KMS-11 (cell line): ENCODE measurements around the gene CTSA.
"Not testable (repeated sequence)": the region's sequence is repeated elsewhere in the genome, so short reads cannot be mapped to it uniquely, and the experiment has no call there.

Experiments
- H2AFZ ChIP-seq: fragments of 200-600 bp; sonication (generic); 2 replicates; pipeline ENCODE4 v1.6.1; 2016; ENCODE audit warnings: antibody characterized with exemption, mixed run types, low read depth
- H3K27ac ChIP-seq: fragments of 200-600 bp; sonication (generic); 2 replicates; pipeline ENCODE4 v1.6.1; 2016; ENCODE audit warnings: mild to moderate bottlenecking, mixed run types
- H3K27me3 ChIP-seq: fragments of 200-600 bp; sonication (generic); 2 replicates; pipeline ENCODE4 v1.6.1; 2017; ENCODE audit warnings: mild to moderate bottlenecking, low read depth, mixed run types, moderate library complexity; ENCODE audit not compliant: insufficient read depth
- H3K36me3 ChIP-seq: fragments of 200-600 bp; sonication (generic); 2 replicates; pipeline ENCODE4 v1.6.1; 2017; ENCODE audit warnings: mild to moderate bottlenecking, mixed run types; ENCODE audit not compliant: insufficient read depth
- H3K4me1 ChIP-seq: fragments of 200-600 bp; sonication (generic); 2 replicates; pipeline ENCODE4 v1.6.1; 2016; ENCODE audit warnings: mild to moderate bottlenecking, low read depth, mixed run types; ENCODE audit not compliant: poor library complexity, severe bottlenecking
- H3K4me2 ChIP-seq: fragments of 200-600 bp; sonication (generic); 2 replicates; pipeline ENCODE4 v1.7.0; 2016; ENCODE audit warnings: mild to moderate bottlenecking, mixed run types
- H3K4me3 ChIP-seq: fragments of 200-600 bp; sonication (generic); IDR thresholded peaks from 2 replicates; pipeline ENCODE4 v1.6.1; 2017; ENCODE audit warnings: low read depth, low read length, mixed read lengths; ENCODE audit not compliant: insufficient read depth
- H3K79me2 ChIP-seq: fragments of 200-600 bp; sonication (generic); 2 replicates; pipeline ENCODE4 v1.6.1; 2016; ENCODE audit warnings: low read depth, mixed run types; ENCODE audit not compliant: insufficient read depth
- H3K9ac ChIP-seq: fragments of 200-600 bp; sonication (generic); 2 replicates; pipeline ENCODE4 v1.6.1; 2016; ENCODE audit warnings: mild to moderate bottlenecking, mixed run types
- H4K20me1 ChIP-seq: fragments of 200-600 bp; sonication (generic); 2 replicates; pipeline ENCODE4 v1.6.1; 2016; ENCODE audit warnings: mild to moderate bottlenecking, mixed run types; ENCODE audit not compliant: insufficient read depth
- TF ChIP-seq, protein P1 (sequence below): fragments of 200-600 bp; sonication (generic); conservative IDR thresholded peaks from 2 replicates; pipeline ENCODE4 v1.6.1; 2017; ENCODE audit warnings: low read depth, mild to moderate bottlenecking, antibody characterized with exemption, low read length, moderate library complexity, mixed read lengths

CTSA gene

DNA sequence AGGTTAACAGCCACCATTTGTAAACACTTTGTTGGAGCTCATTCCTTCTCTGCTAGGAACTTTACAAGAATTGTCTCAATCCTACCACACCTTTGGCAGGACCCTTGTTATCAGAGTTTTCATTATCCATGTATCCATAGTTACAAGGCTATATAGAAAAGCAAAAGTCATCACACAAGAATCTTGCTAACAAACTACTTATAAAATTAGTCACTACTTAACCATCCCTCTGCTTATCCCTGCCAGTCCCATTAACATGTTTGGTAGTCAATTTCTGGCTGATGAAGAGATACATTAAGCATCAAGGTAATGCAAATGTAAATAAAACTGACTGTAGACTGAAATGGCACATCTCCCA is 23.3 kb upstream of the CTSA start:
- H3K4me2 ChIP-seq = no peak overlapping the region
- no peaks in the 10 kb centered on the region for H3K27me3 ChIP-seq
- H4K20me1 ChIP-seq = no peaks in the 10 kb centered on the region

DNA sequence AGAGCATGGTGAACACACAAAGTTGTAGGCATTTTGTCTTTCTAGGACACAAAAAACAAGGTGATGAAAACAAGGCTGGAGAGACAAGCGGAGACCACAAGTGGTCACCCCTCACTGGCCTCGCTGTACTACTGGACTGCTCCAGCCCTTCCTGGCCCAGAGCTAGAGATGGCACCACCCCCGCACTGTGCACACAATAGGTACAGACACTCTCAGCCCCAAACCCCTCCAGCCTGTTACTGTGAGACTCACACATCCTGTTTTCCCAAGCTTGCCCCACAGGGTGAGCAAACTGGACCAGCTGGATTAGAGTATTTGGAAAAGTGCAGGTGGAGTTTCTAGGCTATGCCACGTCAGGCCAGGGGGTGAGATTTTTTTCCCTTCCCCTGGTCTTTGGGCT is 18.5 kb upstream of the CTSA start:
- Histone ChIP-seq H3K4me2 (no peak overlapping the region), H3K79me2 (no peaks in the 10 kb centered on the region), H3K27me3 (no peaks in the 10 kb centered on the region), H4K20me1 (no peaks in the 10 kb centered on the region), H3K27ac (no peak overlapping the region), H3K4me1 (no peaks in the 10 kb centered on the region), H3K9ac (no peak overlapping the region), H3K36me3 (no peaks in the 10 kb centered on the region), H3K4me3 (no peak overlapping the region), H2AFZ (no peak overlapping the region)
- TF ChIP-seq, protein P1, sequence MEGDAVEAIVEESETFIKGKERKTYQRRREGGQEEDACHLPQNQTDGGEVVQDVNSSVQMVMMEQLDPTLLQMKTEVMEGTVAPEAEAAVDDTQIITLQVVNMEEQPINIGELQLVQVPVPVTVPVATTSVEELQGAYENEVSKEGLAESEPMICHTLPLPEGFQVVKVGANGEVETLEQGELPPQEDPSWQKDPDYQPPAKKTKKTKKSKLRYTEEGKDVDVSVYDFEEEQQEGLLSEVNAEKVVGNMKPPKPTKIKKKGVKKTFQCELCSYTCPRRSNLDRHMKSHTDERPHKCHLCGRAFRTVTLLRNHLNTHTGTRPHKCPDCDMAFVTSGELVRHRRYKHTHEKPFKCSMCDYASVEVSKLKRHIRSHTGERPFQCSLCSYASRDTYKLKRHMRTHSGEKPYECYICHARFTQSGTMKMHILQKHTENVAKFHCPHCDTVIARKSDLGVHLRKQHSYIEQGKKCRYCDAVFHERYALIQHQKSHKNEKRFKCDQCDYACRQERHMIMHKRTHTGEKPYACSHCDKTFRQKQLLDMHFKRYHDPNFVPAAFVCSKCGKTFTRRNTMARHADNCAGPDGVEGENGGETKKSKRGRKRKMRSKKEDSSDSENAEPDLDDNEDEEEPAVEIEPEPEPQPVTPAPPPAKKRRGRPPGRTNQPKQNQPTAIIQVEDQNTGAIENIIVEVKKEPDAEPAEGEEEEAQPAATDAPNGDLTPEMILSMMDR = no peak

More for the DNA sequence above, 23.3 kb upstream of the CTSA start:
- H3K9ac ChIP-seq = no peak overlapping the region
- no peaks in the 10 kb centered on the region for H3K36me3 ChIP-seq
- H3K4me3 ChIP-seq = no peak overlapping the region
- no peaks in the 10 kb centered on the region for H3K4me1 ChIP-seq
- no peak overlapping the region for H2AFZ ChIP-seq
- H3K27ac ChIP-seq = no peak overlapping the region
- TF ChIP-seq, protein P1 = no peak
- H3K79me2 ChIP-seq = no peaks in the 10 kb centered on the region

DNA sequence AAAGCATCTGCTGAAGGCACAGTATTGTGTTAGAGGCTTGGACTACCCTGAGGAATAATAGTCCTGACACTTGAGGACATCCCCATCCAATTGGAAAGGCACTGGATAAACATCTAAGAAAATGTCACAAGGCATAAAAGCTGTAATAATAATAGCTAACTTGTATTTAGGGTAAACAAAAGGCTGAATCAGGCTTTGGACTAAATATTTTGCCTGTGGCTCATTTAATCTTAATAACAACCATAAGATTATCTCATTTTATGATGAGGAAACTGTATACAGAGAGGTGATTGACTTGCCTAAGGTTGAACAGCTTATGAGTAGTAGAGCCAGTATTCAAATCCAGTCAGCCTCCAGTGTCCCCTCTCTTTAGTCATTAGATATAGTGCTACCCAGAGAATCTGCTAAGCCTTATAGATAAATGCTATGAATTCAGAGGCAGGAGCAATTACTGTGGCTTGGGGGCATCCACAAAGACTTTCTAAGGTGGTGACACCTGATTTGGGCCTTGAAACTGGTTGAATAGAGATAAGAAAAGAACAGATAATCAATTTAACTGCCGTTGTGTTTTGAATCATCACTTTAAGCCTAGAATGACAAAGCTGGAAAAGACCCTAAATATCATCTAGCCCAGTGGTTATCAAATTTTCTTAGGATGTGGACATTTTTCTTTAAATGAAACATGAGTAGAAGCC is 17.6 kb upstream of the CTSA start:
- H3K4me1 ChIP-seq = no peaks in the 10 kb centered on the region
- H4K20me1 ChIP-seq = no peaks in the 10 kb centered on the region
- no peak overlapping the region for H2AFZ ChIP-seq
- no peak overlapping the region for H3K4me3 ChIP-seq
- H3K27ac ChIP-seq = no peak overlapping the region
- no peak overlapping the region for H3K4me2 ChIP-seq
- no peaks in the 10 kb centered on the region for H3K36me3 ChIP-seq
- H3K79me2 ChIP-seq = no peaks in the 10 kb centered on the region
- H3K27me3 ChIP-seq = no peaks in the 10 kb centered on the region
- TF ChIP-seq, protein P1 = no peak
- no peak overlapping the region for H3K9ac ChIP-seq

DNA sequence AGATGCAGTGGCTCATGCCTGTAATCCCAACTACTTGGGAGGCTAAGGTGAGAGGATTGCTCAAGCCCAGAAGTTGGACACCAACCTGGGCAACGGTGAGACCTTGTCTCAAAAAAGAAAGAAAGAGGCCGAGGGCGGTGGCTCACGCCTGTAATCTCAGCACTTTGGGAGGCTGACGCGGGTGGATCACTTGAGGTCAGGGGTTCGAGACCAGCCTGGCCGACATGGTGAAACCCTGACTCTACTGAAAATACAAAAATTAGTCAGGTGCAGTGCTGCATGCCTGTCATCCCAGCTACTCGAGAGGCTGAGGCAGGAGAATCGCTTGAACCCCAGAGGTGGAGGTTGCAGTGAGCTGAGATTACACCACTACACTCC is 17.0 kb upstream of the CTSA start:
- not testable (repeated sequence) for H4K20me1 ChIP-seq, H3K27me3 ChIP-seq, H3K27ac ChIP-seq, H3K4me3 ChIP-seq, H2AFZ ChIP-seq, H3K4me2 ChIP-seq, H3K9ac ChIP-seq, H3K79me2 ChIP-seq, H3K4me1 ChIP-seq, H3K36me3 ChIP-seq

DNA sequence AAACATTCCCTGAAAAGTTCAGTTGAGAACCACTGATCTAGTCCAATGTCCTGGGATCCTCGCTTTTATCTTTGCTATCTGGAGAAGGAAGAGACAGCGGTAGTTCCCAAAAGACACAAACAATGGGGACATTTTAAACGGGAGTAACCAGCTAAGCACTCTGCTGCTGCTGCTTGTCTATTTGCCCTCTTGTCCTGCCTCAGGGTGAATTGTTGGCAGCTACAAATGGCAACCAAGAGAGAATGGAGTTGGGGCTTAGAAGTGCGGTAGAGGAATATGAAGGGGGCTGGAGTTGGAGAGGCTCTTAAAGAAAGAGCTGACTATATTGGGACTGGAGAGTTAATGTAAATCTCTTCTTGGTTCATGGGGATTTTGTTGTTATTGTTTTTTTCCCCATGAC is 16.6 kb upstream of the CTSA start:
- H3K36me3 ChIP-seq = no peaks in the 10 kb centered on the region
- no peak overlapping the region for H3K9ac ChIP-seq
- H2AFZ ChIP-seq = no peak overlapping the region
- no peaks in the 10 kb centered on the region for H3K4me1 ChIP-seq
- no peak overlapping the region for H3K27ac ChIP-seq
- H3K4me3 ChIP-seq = no peak overlapping the region
- no peak overlapping the region for H3K4me2 ChIP-seq
- H3K79me2 ChIP-seq = no peaks in the 10 kb centered on the region
- TF ChIP-seq, protein P1 = no peak
- no peaks in the 10 kb centered on the region for H4K20me1 ChIP-seq
- H3K27me3 ChIP-seq = no peaks in the 10 kb centered on the region
